ENCODE measurements around the gene CARNS1. TPM values are rescaled to one million over a fixed set of nuclear protein-coding genes. Genes with fewer than 3 reads are reported as not detected.

CARNS1 gene
- total and polyA plus RNA-seq, 9 donors: 0.12 to 13.2 (median 0.62) TPM

- Histone ChIP-seq H3K4me3 (no peak overlapping the region), H3K36me3 (no peaks in the 10 kb centered on the region), H3K27me3 (no peaks in the 10 kb centered on the region), H3K9me3 (no peaks in the 10 kb centered on the region), H3K4me1 (ENCODE audit: insufficient read depth) (peaks cover 5% of the 10 kb centered on the region), H3K27ac (no peak overlapping the region)
- peak in 1 of 5 donors; percentile 34 for DNase-seq
- 87 to 92% (median 90%) methylated on average over 22 to 24 of the region's 24 CpGs for WGBS, 3 donors
- no peak for TF ChIP-seq EP300 (IDR thresholded peaks at IDR 0.05)
- intact Hi-C loops (cut with DNase I): loop anchor here in 1 of 4 donors (5.0 kb wide), 1 partner anchor 1294 kb away; no protein-coding TSS in a partner anchor
These were observed 16.1 kb downstream of the CARNS1 start for GRCh38 chr11:67431346-67432249.

GRCh38 chr11:67432655-67433349 is 17.3 kb downstream of the CARNS1 start:
- no peaks in the 10 kb centered on the region for H3K36me3 ChIP-seq

DNA sequence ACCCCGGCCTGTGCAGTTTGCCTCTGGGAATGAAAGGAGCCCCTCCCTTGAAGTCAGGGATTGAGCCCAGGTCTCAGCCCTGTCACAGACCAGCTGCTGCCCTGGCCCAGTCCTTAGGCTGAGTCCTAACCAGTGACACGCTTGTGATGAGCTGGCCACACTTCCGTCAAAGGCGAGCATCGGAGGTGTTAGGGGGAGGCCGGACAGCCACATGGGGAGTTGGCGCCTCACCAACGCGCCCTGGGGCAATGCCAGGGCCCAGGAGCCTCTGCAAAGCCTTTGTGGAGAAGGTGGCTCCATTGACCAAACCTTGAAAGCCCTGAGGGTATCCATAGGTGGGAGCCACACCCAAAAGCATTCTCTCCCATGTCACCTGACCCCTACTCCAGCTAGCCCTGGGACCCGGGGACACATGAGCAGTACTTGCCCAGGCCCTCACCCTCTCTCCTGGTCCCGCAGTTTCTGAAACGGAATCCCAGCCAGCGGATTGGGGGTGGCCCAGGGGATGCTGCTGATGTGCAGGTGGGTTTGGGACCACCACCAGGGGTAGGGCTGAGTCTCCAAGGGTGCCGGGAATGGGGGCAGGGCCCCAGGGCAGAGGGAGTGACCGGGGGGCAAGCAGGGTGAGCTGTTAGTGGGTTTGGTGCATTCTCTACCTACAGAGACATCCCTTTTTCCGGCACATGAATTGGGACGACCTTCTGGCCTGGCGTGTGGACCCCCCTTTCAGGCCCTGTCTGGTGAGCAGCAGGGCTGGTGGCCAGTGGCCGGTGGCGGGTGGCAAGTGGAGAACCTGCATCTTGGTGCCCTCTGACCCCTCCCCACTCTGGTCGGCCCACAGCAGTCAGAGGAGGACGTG is 18.3 kb downstream of the CARNS1 start:
- Histone ChIP-seq H3K36me3 (no peaks in the 10 kb centered on the region), H3K27me3 (no peaks in the 10 kb centered on the region), H3K27ac (no peak overlapping the region), H3K4me3 (no peak overlapping the region), H3K4me1 (ENCODE audit: insufficient read depth) (peaks cover 2% of the 10 kb centered on the region), H3K9me3 (no peaks in the 10 kb centered on the region)
- intact Hi-C loops (cut with DNase I): loop anchor here in 1 of 4 donors (5.0 kb wide), 1 partner anchor 1296 kb away; no protein-coding TSS in a partner anchor
- no peak for DNase-seq
- 81 to 86% (median 84%) methylated on average over 22 of the region's 22 CpGs for WGBS, 3 donors
- TF ChIP-seq POLR2A (IDR thresholded peaks at IDR 0.05): no peak
- TF ChIP-seq, protein P1, sequence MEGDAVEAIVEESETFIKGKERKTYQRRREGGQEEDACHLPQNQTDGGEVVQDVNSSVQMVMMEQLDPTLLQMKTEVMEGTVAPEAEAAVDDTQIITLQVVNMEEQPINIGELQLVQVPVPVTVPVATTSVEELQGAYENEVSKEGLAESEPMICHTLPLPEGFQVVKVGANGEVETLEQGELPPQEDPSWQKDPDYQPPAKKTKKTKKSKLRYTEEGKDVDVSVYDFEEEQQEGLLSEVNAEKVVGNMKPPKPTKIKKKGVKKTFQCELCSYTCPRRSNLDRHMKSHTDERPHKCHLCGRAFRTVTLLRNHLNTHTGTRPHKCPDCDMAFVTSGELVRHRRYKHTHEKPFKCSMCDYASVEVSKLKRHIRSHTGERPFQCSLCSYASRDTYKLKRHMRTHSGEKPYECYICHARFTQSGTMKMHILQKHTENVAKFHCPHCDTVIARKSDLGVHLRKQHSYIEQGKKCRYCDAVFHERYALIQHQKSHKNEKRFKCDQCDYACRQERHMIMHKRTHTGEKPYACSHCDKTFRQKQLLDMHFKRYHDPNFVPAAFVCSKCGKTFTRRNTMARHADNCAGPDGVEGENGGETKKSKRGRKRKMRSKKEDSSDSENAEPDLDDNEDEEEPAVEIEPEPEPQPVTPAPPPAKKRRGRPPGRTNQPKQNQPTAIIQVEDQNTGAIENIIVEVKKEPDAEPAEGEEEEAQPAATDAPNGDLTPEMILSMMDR (IDR thresholded peaks at IDR 0.05): no peak
- TF ChIP-seq EP300 (IDR thresholded peaks at IDR 0.05): no peak

More at GRCh38 chr11:67432655-67433349, 17.3 kb downstream of the CARNS1 start:
- H3K27me3 ChIP-seq: no peaks in the 10 kb centered on the region
- H3K9me3 ChIP-seq: no peaks in the 10 kb centered on the region
- 84 to 86% (median 86%) methylated on average over 22 of the region's 22 CpGs for WGBS, 3 donors
- intact Hi-C loops (cut with DNase I): loop anchor here in 1 of 4 donors (5.0 kb wide), 1 partner anchor 1296 kb away; no protein-coding TSS in a partner anchor
- no peak for TF ChIP-seq POLR2A (IDR thresholded peaks at IDR 0.05)
- TF ChIP-seq, protein P1 (IDR thresholded peaks at IDR 0.05): no peak
- TF ChIP-seq EP300 (IDR thresholded peaks at IDR 0.05): no peak
- peaks cover 2% of the 10 kb centered on the region for H3K4me1 ChIP-seq (ENCODE audit: insufficient read depth)
- DNase-seq: no peak
- H3K4me3 ChIP-seq: no peak overlapping the region
- H3K27ac ChIP-seq: no peak overlapping the region

DNA sequence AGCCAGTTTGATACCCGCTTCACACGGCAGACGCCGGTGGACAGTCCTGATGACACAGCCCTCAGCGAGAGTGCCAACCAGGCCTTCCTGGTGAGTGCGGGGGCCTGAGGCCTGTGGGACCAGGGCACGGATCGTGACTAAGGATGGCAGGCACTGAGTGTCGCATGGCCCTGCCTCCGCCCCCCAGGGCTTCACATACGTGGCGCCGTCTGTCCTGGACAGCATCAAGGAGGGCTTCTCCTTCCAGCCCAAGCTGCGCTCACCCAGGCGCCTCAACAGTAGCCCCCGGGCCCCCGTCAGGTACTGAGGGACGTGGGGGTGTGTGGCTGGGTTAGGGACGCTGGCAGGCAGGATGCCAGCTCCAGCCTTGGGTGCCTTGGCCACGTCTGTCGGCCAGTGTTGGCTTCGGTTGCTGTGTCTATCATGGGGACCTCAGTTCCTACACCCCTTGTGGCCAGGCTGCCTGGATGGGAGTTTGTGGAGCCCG is 19.0 kb downstream of the CARNS1 start:
- TF ChIP-seq POLR2A (IDR thresholded peaks at IDR 0.05) (no peak), EP300 (IDR thresholded peaks at IDR 0.05) (no peak)
- TF ChIP-seq, protein P1 (IDR thresholded peaks at IDR 0.05): no peak
- DNase-seq: no peak
- Histone ChIP-seq H3K27ac (no peak overlapping the region), H3K36me3 (no peaks in the 10 kb centered on the region), H3K27me3 (no peaks in the 10 kb centered on the region), H3K4me1 (ENCODE audit: insufficient read depth) (no peaks in the 10 kb centered on the region), H3K9me3 (no peaks in the 10 kb centered on the region), H3K4me3 (no peak overlapping the region)
- intact Hi-C loops (cut with DNase I): loop anchor here in 1 of 4 donors (5.0 kb wide), 1 partner anchor 1297 kb away; no protein-coding TSS in a partner anchor
- 77 to 85% (median 79%) methylated on average over 23 of the region's 23 CpGs for WGBS, 3 donors
